Type B pancreatic cell (in vitro differentiated cells): Measurements from ENCODE around the gene LYL1. TPM values are rescaled to one million over a fixed set of nuclear protein-coding genes. Genes with fewer than 3 reads are reported as not detected.

ENCODE experiments used
- DNase-seq: peaks from one replicate; pipeline ENCODE4 v3.0.0; 2021; ENCODE audit warnings: mixed read lengths; ENCODE audit not compliant: unreplicated experiment; ENCODE audit errors: extremely low spot score
- H3K27ac Mint-ChIP-seq: 2 replicates; pipeline ENCODE4 v1.8.0; 2021; ENCODE audit warnings: mild to moderate bottlenecking, mixed read lengths
- H3K27me3 Mint-ChIP-seq: 2 replicates; pipeline ENCODE4 v1.8.0; 2021; ENCODE audit warnings: mixed read lengths
- H3K36me3 Mint-ChIP-seq: 2 replicates; pipeline ENCODE4 v1.8.0; 2021; ENCODE audit warnings: mixed read lengths
- H3K4me1 Mint-ChIP-seq: one replicate; pipeline ENCODE4 v1.8.0; 2021; ENCODE audit warnings: mixed read lengths; ENCODE audit not compliant: unreplicated experiment
- H3K4me3 Mint-ChIP-seq: 2 replicates; pipeline ENCODE4 v1.8.0; 2021; ENCODE audit warnings: mild to moderate bottlenecking, mixed read lengths
- H3K9me3 Mint-ChIP-seq: 2 replicates; pipeline ENCODE4 v1.8.0; 2021; ENCODE audit warnings: mixed read lengths
- total RNA-seq: library from RNA; stranded (reverse); gene quantifications from 2 replicates; pipeline ENCODE4 v1.2.1, GENCODE V29; 2021; ENCODE audit warnings: low replicate concordance
- TF ChIP-seq, protein P1 (sequence below): fragments of 200-600 bp; sonication (generic); conservative IDR thresholded peaks from 2 replicates; pipeline ENCODE4 v1.5.0; 2021; ENCODE audit warnings: antibody characterized with exemption, mild to moderate bottlenecking

Gene LYL1
- total RNA-seq, 1 donor from 2014 or later = 0.19 TPM

DNA sequence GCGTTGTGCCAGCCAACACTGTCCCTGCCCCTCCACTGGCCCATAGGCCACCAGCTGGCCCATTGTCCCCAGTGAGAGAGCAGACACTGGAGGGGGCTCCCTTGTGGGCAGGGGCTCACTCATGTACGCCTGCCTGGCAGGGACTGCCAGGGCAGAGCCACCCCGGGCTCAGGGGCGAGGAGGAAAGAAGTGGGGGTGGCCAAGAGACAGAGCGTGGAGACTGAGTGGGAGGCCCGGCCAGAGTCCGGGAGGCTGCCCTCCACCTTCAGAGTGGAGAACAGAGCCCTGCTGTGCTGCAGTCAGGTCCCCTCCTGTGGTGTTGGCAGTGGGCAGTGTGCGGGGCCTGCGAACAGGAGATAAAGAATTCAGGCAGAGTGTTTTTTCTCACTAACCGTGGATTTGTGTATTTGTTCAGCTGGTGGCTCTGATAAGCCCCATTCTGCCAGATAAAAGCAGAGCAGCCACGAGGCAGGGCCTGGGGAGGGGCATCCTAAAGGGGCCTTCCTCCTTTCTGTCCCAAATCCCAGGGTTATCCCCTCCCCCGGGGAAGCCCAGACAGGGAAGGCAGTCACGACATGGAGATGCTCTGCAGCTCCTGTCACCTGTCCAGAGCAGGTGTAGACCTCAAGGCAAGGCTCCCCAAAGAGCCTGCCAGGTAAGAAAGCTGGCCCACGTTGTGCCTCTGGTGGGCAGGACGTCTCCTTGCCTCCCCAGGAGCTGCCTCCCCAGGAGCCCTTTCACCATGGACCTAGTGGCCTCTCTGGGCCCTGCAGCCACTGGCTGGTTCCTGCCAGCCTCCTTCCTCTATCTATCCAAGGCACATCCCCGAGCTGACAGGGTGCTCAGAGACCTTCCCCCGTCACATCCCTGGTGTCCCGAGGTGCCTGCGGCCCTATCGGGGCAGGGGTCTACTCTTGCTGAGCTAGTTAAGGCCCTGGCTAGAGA is 33.0 kb downstream of the LYL1 start:
- no peaks in the 10 kb centered on the region for H3K36me3 Mint-ChIP-seq
- no peak for DNase-seq
- peaks cover 10% of the 10 kb centered on the region for H3K4me1 Mint-ChIP-seq
- no peaks in the 10 kb centered on the region for H3K9me3 Mint-ChIP-seq
- peaks cover 87% of the 10 kb centered on the region for H3K27me3 Mint-ChIP-seq
- no peak overlapping the region for H3K4me3 Mint-ChIP-seq
- TF ChIP-seq, protein P1, sequence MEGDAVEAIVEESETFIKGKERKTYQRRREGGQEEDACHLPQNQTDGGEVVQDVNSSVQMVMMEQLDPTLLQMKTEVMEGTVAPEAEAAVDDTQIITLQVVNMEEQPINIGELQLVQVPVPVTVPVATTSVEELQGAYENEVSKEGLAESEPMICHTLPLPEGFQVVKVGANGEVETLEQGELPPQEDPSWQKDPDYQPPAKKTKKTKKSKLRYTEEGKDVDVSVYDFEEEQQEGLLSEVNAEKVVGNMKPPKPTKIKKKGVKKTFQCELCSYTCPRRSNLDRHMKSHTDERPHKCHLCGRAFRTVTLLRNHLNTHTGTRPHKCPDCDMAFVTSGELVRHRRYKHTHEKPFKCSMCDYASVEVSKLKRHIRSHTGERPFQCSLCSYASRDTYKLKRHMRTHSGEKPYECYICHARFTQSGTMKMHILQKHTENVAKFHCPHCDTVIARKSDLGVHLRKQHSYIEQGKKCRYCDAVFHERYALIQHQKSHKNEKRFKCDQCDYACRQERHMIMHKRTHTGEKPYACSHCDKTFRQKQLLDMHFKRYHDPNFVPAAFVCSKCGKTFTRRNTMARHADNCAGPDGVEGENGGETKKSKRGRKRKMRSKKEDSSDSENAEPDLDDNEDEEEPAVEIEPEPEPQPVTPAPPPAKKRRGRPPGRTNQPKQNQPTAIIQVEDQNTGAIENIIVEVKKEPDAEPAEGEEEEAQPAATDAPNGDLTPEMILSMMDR = no peak
- H3K27ac Mint-ChIP-seq = no peak overlapping the region

- no peak for DNase-seq
- H3K4me3 Mint-ChIP-seq = no peak overlapping the region
- TF ChIP-seq, protein P1 = no peak
- H3K27ac Mint-ChIP-seq = no peak overlapping the region
- no peaks in the 10 kb centered on the region for H3K9me3 Mint-ChIP-seq
- H3K4me1 Mint-ChIP-seq = peaks cover 14% of the 10 kb centered on the region
- H3K36me3 Mint-ChIP-seq = no peaks in the 10 kb centered on the region
- peaks cover 89% of the 10 kb centered on the region for H3K27me3 Mint-ChIP-seq
These were observed 34.4 kb downstream of the LYL1 start for GRCh38 chr19:13068085-13068846.

DNA sequence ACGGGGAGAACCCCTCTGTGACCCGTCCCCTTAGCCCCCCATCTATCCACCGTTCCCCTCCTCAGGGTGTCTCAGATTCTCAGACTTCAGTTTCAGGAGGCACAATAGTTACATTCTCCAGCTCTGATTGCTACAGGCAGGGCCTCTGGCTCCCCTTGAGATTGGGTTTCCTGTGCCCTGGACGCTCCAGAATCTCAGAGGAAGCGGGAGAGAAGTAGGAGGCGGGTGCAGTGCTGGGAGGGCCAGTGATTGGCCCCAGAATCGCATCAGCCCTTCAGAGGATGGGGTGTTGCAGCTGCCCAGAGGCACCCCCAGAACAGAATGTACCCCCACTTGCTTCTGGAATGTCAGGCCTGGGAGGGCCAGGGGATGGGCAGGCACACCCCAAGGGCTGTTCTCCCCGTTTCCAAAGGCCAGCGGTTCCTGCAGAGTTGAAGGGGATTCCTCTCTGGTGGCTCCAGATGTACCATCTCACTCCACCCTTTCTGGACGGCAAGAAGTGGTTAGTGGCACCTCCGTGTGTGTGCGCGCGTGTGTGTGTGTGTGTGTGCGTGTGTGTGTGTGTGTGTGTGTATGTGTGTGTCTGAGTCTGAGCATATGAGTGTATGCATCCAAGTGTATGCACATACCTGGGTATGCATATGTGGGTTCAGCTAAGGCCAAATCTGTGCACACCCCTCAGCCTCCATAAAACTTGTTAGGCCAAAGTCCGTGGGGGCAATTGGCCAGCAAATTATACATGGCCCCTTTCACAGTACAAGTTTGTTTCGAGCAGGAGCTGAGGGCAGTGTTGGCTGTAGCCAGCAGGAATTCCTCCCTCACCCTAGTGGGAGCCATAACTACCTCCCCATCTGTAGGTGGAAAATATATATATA is 35.5 kb downstream of the LYL1 start:
- no peak for DNase-seq
- H3K27ac Mint-ChIP-seq = no peak overlapping the region
- H3K27me3 Mint-ChIP-seq = peaks cover 89% of the 10 kb centered on the region
- no peaks in the 10 kb centered on the region for H3K36me3 Mint-ChIP-seq
- peaks cover 16% of the 10 kb centered on the region for H3K4me1 Mint-ChIP-seq
- H3K4me3 Mint-ChIP-seq = no peak overlapping the region
- no peaks in the 10 kb centered on the region for H3K9me3 Mint-ChIP-seq
- TF ChIP-seq, protein P1 = no peak

DNA sequence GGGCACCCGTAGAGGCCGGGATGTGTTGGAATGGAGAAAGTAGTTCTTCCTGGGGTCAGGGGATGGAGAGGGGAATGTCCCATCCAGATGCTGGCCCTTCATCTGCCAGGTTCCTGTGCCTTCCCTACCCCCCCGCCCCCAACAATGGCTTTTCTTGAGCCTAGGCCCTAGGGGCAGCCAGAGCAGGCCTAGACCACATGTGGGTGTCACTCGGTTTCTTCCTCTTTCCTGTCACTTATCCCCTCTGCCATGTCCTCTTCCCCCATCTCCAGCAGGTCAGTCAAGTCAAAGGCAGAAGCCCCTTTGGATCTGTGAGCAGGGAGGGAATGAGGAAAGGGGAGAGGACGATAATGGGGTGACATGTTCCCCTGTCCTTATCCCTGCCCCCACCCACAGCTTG is 36.4 kb downstream of the LYL1 start:
- H3K27ac Mint-ChIP-seq = no peak overlapping the region
- H3K4me1 Mint-ChIP-seq = peaks cover 16% of the 10 kb centered on the region
- H3K27me3 Mint-ChIP-seq = peaks cover 92% of the 10 kb centered on the region
- H3K9me3 Mint-ChIP-seq = no peaks in the 10 kb centered on the region
- TF ChIP-seq, protein P1 = no peak
- H3K36me3 Mint-ChIP-seq = no peaks in the 10 kb centered on the region
- no peak for DNase-seq
- no peak overlapping the region for H3K4me3 Mint-ChIP-seq

DNA sequence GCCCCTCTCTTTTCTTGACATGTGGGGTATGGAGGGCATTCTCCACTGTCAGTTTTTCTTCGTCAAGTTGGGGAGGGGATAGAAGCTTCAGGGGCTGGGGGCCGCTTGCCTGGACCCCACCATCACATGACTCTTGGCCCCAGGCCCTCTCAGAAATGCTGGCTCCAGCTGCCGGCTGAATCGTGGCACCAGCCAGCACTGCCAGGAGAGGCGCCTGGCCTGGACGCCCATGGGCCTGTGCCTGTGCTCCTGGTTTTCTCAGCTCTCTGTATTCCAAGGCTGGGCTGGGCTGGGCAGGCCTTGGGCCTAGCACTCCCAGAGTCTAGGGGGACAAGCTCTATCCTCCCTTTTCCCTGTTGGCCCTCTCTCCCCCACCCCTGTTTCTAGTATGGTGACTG is 38.6 kb downstream of the LYL1 start:
- peaks cover 84% of the 10 kb centered on the region for H3K27me3 Mint-ChIP-seq
- H3K36me3 Mint-ChIP-seq = no peaks in the 10 kb centered on the region
- TF ChIP-seq, protein P1 = no peak
- no peak overlapping the region for H3K4me3 Mint-ChIP-seq
- no peaks in the 10 kb centered on the region for H3K9me3 Mint-ChIP-seq
- H3K27ac Mint-ChIP-seq = no peak overlapping the region
- DNase-seq = no peak
- H3K4me1 Mint-ChIP-seq = peaks cover 16% of the 10 kb centered on the region
